MV-4-11 (cell line): ENCODE measurements around the gene OR10G7.
A peak's percentile ranks its signal among the peaks of the same experiment; 100 is the strongest.

ENCODE experiments used
- DNase-seq: peaks from one replicate; lab custom pipeline; 2025; lab: John Stamatoyannopoulos, UW

Gene OR10G7

DNA sequence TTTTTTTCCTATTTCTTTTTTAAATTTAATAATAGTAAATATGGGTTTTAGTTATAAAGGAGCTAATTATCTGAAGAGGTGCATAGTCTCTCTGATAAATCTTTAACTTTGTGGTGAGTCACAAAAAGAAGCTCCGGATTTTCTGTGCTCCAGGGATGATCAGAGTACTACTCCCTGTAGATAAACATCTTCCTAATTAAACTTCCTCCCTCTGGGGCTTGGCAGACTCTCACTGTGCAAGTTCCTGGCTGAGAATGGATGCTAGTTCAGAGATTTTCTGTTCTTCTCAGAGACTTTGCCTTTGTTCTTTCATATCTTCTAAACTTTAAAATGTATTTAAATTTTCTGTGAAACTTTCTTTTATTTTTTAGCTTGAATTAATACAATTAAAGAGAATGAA lies at the start of gene OR10G7:
Gene OR10G7 (minus strand): TSS at position 72 of the 400 bp plus-strand sequence. CDS start 2,324 bp downstream, outside the sequence.
- DNase-seq = no peak

DNA sequence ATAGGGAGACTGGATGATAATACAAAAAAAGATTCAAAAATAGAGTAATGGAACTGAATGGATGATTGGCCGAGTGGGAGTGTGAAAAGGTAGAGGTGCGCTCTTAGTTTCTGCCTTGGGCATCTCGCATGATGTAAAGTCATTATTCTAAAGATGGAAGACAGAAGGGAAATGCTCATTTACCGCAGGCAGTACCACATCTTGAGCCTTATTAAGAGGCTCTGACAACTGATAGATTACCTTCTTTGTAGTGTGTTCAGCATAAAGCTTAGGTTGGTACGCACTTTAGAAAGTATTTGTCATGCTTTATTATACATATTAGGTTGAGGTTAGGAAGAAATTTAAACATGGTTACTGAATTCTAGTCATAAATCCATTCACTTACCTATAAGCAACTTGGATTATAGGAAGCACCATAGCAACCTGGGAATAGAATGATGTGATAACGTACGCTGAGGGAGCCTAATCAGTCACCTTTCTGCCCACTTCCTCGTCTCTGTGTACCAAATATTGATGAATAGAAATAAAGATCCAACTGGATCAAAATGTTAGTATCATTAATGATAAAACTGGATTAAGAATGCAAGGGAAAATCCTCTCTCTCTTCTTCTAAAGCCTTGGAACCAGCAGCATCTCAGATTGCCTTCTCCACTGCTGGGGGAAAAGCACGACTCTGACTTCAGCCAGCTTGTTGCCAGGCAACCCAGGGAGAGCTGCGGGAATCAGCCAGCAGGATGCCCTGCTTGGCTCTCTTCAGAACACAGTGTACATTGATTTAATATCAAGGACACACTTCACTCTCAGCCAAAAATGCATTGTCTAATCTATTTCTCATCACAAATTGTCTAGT lies 45.1 kb upstream of the OR10G7 start:
- DNase-seq = no peak

- DNase-seq = no peak
Observed at GRCh38 chr11:124085583-124085982, 44.5 kb upstream of the OR10G7 start.

GRCh38 chr11:124082371-124082770 lies 41.2 kb upstream of the OR10G7 start:
- DNase-seq = no peak

- DNase-seq = no peak
Observed at GRCh38 chr11:124081483-124081882, 40.4 kb upstream of the OR10G7 start.

DNA sequence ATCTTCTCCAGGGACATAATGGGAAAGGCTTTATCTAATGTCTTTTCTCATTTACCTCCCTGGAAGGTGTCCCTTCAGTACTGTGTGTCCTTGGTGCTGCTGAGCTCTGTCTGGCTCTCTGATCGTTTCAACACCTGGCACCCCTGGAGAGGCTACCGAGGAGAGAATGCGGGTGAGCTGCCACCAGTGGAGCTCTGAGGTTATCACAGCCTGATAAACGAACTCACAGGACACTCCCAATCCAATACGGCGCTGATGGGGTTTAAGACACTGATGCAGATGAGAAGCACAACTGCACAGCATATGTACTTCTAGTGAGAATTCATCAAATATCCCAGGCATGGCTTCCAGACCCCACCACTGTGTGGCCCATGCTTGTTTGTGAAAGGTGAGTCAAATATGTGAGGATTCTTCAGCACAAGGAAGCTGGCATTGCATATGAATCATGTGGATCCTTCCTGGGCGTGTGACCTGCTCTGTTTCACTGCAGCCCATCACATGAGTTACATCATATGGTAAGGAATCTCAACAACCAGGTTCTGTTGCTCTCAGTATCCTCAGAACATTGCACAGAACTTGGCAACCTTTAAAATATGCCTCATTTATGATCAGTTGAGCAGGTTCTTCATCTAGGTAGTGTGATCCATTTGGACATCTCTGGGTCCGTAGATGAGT lies 39.3 kb upstream of the OR10G7 start:
- DNase-seq = no peak

- DNase-seq = no peak
Observed at GRCh38 chr11:124079631-124080326, 38.7 kb upstream of the OR10G7 start.

DNA sequence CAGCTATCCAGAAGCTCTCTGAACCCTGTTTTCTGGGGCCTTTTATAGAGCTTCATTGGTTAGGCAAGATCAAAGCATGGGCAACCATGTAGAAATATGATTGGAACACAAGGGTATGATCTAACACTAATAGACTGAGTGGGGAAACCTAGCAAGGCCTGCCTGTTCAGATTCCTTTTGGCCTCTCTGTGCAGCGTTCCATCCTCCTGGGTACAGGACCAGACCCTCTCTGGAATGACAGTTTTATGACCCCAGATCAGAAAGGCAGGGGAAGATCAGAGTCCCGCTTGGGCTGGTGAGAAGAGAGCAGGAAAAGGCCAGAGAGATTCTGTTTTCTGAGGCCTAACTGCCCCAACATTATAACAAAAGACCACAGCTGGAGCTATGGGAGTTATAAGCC lies 37.5 kb upstream of the OR10G7 start:
- DNase-seq = no peak

DNA sequence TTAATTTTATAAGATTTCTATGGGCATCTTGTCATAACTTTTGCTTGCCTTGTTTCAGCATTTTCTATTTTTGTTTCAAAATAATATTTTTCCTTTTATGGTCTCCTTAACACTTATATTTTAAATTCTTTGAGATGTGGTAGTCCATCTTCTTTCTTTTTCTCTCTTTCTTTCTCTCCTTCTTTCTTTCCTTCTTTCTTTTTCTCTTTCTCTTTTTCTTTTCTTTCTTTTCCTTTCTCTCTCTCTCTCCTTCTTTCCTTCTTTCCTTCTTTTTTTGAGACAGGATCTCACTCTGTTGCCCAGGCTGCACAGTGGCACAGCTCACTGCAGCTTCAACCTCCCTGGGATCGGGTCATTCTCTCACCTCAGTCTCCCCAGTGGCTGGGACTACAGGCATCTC lies 36.1 kb upstream of the OR10G7 start:
- DNase-seq = no peak

DNA sequence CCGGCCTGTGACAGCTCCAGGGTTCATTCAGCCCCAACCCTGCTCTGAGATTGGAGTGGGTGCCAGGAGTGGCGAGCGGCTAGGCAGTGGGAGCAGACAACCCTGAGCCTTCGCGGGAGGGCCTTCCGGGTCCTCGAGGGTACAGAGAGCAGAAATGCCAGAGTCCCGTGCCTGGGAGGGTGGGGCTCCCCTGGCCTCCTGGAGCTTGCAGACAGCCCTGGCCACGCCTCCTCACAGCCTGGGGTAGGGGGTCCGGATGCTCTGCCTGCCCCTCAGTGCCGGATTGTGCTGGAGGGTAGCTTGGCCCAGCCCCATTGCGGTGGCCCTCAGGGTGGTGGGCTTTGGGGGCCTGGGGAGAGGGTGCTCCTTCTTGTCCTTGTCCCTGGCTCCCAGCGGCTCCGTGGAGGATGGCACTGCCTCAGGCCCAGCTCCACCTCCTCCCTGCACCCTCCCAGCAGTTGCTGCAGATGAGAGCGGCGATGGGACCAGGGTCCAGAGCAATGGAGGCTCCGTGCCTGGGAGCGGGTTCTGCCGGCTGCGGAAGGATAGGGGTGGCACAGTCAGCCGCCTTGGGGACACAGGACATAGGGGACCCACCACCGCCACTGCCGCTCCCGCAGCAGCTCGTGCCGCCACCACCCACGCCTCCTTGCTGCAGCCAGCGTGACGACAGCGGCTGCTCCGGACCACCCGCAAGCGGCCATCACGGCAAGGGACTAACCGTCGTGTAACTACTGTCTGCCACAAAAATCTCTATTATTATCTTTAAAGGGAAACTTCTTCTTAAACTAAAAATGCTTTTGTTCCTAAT lies 34.9 kb upstream of the OR10G7 start:
- DNase-seq = no peak

GRCh38 chr11:124075492-124075840 lies 34.3 kb upstream of the OR10G7 start:
- no peak for DNase-seq

DNA sequence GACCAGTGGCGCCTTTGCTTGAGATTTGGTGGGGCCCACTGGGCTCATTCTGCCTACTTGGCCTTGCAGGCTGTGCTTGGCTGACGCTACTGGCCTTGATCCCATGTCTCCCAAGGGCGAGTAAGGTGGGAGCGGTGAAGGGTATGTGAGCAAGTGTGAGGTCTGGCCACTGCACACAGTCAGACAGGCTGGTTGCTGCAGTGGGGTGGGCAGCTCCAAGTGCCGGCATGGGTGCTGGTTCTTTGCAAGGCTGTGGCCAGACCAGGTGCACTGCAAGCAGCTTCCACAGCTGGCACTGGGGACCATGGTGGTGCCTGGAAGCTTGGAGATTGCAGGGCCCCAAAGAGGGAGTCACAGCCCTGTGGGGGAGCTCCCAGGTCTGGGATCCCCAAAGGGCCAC lies 33.4 kb upstream of the OR10G7 start:
- no peak for DNase-seq

GRCh38 chr11:124072147-124072546 lies 31.0 kb upstream of the OR10G7 start:
- DNase-seq = no peak

DNA sequence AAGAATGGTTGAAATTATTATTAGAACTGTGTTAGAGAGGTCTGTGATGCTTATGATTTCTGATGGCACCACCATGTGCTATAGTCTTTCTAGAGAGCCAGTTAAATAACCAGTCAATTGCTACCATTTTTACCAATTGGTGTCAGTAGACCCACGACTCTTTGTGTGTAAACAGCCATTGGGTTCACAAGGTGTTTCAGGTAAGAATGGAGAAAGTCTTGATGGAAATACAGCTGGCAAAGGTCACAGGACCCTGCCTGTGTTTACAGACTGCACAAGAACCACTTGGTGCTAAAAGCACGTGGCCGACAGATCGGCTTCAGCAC lies 30.5 kb upstream of the OR10G7 start:
- no peak for DNase-seq

DNA sequence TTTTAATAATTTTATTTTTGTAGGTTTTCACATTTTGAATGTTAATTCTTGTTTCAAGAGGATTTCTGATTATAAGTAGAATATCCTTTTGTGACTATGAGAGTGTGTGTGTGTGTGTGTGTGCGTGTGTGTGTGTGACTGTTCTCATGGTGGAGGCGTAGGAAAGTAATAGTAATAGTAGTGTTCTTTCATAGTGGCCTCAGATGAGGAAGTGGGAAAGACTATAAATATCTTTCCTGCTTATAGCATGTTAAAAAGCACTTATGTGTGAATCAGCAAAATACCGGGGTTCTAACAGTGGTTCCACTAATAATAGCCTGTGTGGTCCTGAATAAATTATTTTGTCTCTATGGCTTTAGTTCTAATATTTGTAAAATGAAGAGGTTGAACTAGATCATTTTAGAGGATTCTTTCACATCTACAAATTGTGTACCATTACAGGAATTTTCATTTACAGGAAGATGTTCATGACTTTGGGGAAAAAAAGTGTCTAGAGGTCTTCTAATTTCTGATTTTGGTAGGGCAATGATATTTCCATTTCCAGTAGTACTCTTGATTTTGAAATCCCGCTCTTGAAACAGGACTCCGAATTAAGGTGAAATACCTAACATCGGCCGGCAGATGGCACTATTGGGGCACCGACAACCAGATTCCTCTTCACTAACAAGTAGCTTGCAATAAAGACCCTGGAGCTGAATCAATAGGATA lies 29.9 kb upstream of the OR10G7 start:
- peak; percentile 95 for DNase-seq

GRCh38 chr11:124069429-124070401 lies 28.6 kb upstream of the OR10G7 start:
- DNase-seq = peak; percentile 75

GRCh38 chr11:124068601-124069110 lies 27.5 kb upstream of the OR10G7 start:
- DNase-seq = peak; percentile 15

- no peak for DNase-seq
Observed at GRCh38 chr11:124052966-124053365, 11.8 kb upstream of the OR10G7 start.

DNA sequence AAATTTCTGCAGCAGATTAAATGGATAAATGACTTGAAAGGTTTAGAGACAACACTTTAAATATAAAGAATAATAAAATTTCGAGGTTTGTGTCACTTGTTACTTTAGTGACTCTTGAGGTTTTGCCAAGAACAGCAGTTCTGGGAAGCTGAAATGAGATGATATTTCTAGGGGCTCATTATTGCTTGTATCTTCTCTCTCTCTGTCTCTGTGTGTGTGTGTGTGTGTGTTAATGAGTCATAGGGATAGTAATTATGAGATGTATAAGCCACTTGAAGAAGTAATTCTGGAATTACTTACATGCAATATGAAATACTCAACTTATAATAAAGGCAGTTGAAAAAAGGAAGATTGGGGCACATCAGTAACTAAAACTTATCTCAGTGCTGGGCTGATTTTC lies 9.6 kb upstream of the OR10G7 start:
- no peak for DNase-seq

DNA sequence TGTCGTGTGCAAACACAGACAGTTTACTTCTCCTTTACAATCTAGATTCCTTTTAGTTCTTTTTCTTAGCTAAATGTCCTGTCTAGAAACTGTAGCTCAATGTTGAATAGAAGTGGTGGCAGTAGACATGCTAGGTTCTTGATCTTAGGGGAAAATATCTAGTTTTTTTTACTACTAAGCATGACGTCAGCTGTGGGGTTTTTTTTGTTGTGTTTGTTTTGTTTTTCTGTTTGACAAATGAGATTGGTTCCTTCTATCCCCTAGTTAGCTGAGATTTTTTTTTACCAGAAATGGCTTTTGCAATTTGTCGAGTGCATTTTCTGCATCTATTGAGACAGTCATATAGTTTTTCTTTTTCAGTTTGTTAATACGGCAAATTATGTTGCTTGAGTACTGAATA lies 2.3 kb upstream of the OR10G7 start:
- DNase-seq = no peak
